OCI-LY7 (cell line): Measurements from ENCODE around the gene LPCAT1. TPM values are rescaled to one million over a fixed set of nuclear protein-coding genes. Genes with fewer than 3 reads are reported as not detected.

ENCODE experiments used
- BruUV-seq: library from RNA; stranded (reverse); fragments of 400-500 nt; replicated peaks from 2 replicates; lab custom pipeline; 2021; lab: Mats Ljungman, UMichigan
- CTCF ChIA-PET: fragments of 300-600 bp; sonication (Branson Sonifier 250); formaldehyde crosslinking; loops from one replicate; lab custom pipeline; 2022; ENCODE audit warnings: antibody characterized with exemption; ENCODE audit not compliant: unreplicated experiment; lab: Charles Lee
- POLR2A ChIA-PET: fragments of 300-600 bp; sonication (Branson Sonifier 250); formaldehyde crosslinking; loops from one replicate; lab custom pipeline; 2022; ENCODE audit warnings: antibody characterized with exemption; lab: Charles Lee
- DNase-seq: peaks from one replicate; pipeline ENCODE4 v3.0.0-alpha.2; 2015; ENCODE audit warnings: low spot score
- H2AFZ ChIP-seq: fragments of 200-600 bp; sonication (generic), shearing (Covaris generic); 2 replicates; pipeline ENCODE4 v1.6.1; 2014; ENCODE audit warnings: mild to moderate bottlenecking, antibody characterized with exemption, low read length, moderate library complexity
- H3K27ac ChIP-seq: fragments of 200-600 bp; sonication (generic); 2 replicates; pipeline ENCODE4 v1.5.1; 2014; ENCODE audit warnings: mixed run types, low read depth, mild to moderate bottlenecking, moderate library complexity, low read length, inconsistent platforms; ENCODE audit not compliant: poor library complexity, severe bottlenecking
- H3K36me3 ChIP-seq: fragments of 200-600 bp; sonication (generic); 2 replicates; pipeline ENCODE4 v1.6.1; 2014; ENCODE audit warnings: mild to moderate bottlenecking, antibody characterized with exemption, low read length, moderate library complexity, mixed read lengths; ENCODE audit not compliant: insufficient read depth
- H3K4me1 ChIP-seq: fragments of 200-600 bp; sonication (generic); 2 replicates; pipeline ENCODE4 v1.5.1; 2014; ENCODE audit warnings: mild to moderate bottlenecking, low read length; ENCODE audit not compliant: insufficient read depth, poor library complexity, severe bottlenecking
- H3K4me2 ChIP-seq: fragments of 200-600 bp; sonication (generic); 2 replicates; pipeline ENCODE4 v1.6.1; 2014; ENCODE audit warnings: mild to moderate bottlenecking, low read length
- H3K4me3 ChIP-seq: fragments of 200-600 bp; sonication (generic); 2 replicates; pipeline ENCODE4 v1.5.1; 2014; ENCODE audit warnings: mild to moderate bottlenecking, low read depth, low read length; ENCODE audit not compliant: poor library complexity, severe bottlenecking
- H3K79me2 ChIP-seq: fragments of 200-600 bp; sonication (generic); 2 replicates; pipeline ENCODE4 v1.6.1; 2016; ENCODE audit warnings: low read depth, mild to moderate bottlenecking, low read length, moderate library complexity, mixed read lengths; ENCODE audit not compliant: insufficient read depth
- H3K9me2 ChIP-seq: fragments of 200-600 bp; sonication (generic); 2 replicates; pipeline ENCODE4 v1.6.1; 2016; ENCODE audit warnings: mild to moderate bottlenecking, low read length, mixed read lengths; ENCODE audit not compliant: insufficient read depth
- H3K9me3 ChIP-seq: fragments of 200-600 bp; sonication (generic); 2 replicates; pipeline ENCODE4 v1.6.1; 2014; ENCODE audit warnings: mild to moderate bottlenecking, mixed run types, low read length, mixed read lengths
- H4K20me1 ChIP-seq: fragments of 200-600 bp; sonication (generic); 2 replicates; pipeline ENCODE4 v1.6.1; 2014; ENCODE audit warnings: mild to moderate bottlenecking, antibody characterized with exemption, low read length, moderate library complexity, mixed read lengths; ENCODE audit not compliant: insufficient read depth
- EZH2phosphoT487 ChIP-seq: fragments of 200-600 bp; sonication (generic); IDR thresholded peaks from 2 replicates; pipeline ENCODE4 v1.6.1; 2018; ENCODE audit warnings: low read depth, borderline replicate concordance, mild to moderate bottlenecking, mixed run types, antibody characterized with exemption, low read length, moderate library complexity, mixed read lengths
- intact Hi-C: fragments of 100-400 bp; cut with micrococcal nuclease; formaldehyde crosslinking; loops from one replicate; pipeline ENCODE4 v1.10.0; 2022; ENCODE audit not compliant: unreplicated experiment
- total RNA-seq, 2 experiments: library from RNA; depleted of rRNA in 1 of 2; stranded (reverse); fragments of >200 nt in 1 of 2; shearing (Covaris generic) in 1 of 2; gene quantifications; 2 replicates each; pipeline ENCODE4 v1.2.3, GENCODE V29; 2014 to 2022
- TF ChIP-seq, protein P1 (sequence below): fragments of 200-600 bp; sonication (generic); conservative IDR thresholded peaks from 2 replicates; pipeline ENCODE4 v1.5.1; 2014; ENCODE audit warnings: mild to moderate bottlenecking, antibody characterized with exemption, low read length, moderate library complexity, mixed read lengths

LPCAT1 gene
- total RNA-seq, 2 experiments from 2014 or later, result 47.7 to 63.6 TPM

DNA sequence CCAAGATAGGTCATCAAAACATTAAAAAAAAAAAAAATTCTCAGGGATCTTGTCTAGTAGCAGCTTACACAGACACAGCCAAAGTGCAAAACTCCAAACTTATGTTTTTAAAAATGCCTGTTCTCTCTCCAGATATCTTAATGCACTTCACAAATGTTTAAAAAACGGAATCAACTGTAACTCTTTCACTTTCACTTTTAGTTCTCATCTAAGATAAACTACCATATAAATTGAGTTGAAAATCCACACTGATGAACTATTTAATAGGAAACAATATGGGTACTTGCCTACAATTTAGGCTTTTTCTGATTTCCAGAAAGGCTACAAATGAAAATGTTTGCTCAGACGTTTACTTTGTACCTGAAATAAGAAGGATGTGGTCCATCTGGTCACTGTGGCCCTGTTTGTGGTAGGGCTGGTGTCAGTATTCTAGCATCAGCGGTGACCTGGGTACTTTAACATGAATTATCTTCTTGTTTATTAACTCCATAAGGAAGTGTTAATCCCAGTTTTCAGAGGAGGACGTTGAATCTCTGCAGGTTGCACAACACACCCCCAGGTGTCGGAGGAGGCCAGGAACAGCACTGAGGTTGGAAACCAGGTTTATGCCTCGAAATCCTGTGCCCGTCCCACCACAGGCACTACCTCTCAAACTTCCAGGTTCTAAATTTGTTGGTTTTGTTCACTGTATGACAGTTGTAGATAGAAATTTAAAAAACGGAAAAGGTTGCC lies 13.3 kb upstream of the LPCAT1 start:
- Histone ChIP-seq H4K20me1 (no peaks in the 10 kb centered on the region), H3K36me3 (no peaks in the 10 kb centered on the region), H2AFZ (peak overlapping the region; percentile 92), H3K27ac (peak overlapping the region; percentile 52), H3K4me2 (peak overlapping the region; percentile 98), H3K9me2 (no peaks in the 10 kb centered on the region), H3K9me3 (peaks cover 8% of the 10 kb centered on the region; the same call in 1 of the 2 replicates), H3K79me2 (peaks cover 20% of the 10 kb centered on the region; the same call in 1 of the 2 replicates), H3K4me1 (peaks cover 43% of the 10 kb centered on the region), H3K4me3 (peak overlapping the region; percentile 64)
- ChIA-PET POLR2A (interaction anchor here (0.7 to 2.3 kb wide), 7 partner anchors 10 to 247 kb away, joined by 4 to 20 read pairs (median 6); partner anchors contain the start of gene LPCAT1), CTCF (interaction anchor here (0.6 to 1.0 kb wide), 2 partner anchors 18 to 34 kb away, joined by 3 read pairs; no protein-coding TSS in a partner anchor)
- TF ChIP-seq EZH2phosphoT487, result no peak
- TF ChIP-seq, protein P1, sequence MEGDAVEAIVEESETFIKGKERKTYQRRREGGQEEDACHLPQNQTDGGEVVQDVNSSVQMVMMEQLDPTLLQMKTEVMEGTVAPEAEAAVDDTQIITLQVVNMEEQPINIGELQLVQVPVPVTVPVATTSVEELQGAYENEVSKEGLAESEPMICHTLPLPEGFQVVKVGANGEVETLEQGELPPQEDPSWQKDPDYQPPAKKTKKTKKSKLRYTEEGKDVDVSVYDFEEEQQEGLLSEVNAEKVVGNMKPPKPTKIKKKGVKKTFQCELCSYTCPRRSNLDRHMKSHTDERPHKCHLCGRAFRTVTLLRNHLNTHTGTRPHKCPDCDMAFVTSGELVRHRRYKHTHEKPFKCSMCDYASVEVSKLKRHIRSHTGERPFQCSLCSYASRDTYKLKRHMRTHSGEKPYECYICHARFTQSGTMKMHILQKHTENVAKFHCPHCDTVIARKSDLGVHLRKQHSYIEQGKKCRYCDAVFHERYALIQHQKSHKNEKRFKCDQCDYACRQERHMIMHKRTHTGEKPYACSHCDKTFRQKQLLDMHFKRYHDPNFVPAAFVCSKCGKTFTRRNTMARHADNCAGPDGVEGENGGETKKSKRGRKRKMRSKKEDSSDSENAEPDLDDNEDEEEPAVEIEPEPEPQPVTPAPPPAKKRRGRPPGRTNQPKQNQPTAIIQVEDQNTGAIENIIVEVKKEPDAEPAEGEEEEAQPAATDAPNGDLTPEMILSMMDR, result no peak
- no TSS peak for BruUV-seq
- intact Hi-C loops, result no loop called here
- peak; percentile 27 for DNase-seq

DNA sequence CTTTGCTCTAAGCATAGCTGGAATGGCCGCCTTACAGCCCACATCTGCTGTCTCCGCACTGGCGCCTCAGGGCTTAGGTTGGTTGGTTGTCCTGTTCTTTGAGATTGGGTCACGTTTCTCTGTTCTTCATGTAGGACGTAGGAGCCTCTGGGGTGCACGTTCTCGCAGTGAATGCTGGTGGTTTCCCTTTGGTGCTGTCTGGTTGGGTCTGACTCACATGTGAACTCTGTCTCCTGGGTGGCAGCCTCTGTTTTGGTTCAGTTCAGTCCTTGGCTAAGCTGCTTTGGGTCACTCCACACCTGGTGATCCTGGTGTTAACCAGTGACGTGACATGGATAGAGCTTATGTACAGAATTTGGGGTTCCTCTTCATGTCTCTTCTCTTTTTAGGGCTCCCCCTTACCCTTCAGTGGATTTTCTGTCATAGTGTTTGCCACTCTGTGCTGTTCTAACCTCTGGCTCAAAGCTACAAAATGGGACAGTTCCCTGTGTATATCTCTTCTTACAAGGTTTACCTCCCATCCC lies 12.6 kb upstream of the LPCAT1 start:
- ChIA-PET POLR2A (interaction anchor here (0.7 to 2.3 kb wide), 6 partner anchors 10 to 248 kb away, joined by 4 to 20 read pairs (median 6); partner anchors contain the start of gene LPCAT1), CTCF (interaction anchor here (0.6 to 1.0 kb wide), 2 partner anchors 19 to 34 kb away, joined by 3 read pairs; no protein-coding TSS in a partner anchor)
- intact Hi-C loops, result no loop called here
- DNase-seq, result peak; percentile 58
- Histone ChIP-seq H2AFZ (peak overlapping the region; percentile 92), H3K27ac (peak overlapping the region; percentile 52), H3K36me3 (no peaks in the 10 kb centered on the region), H4K20me1 (no peaks in the 10 kb centered on the region), H3K4me2 (peak overlapping the region; percentile 98), H3K9me3 (peaks cover 8% of the 10 kb centered on the region; the same call in 1 of the 2 replicates), H3K79me2 (peaks cover 20% of the 10 kb centered on the region; the same call in 1 of the 2 replicates), H3K4me1 (peaks cover 43% of the 10 kb centered on the region), H3K9me2 (no peaks in the 10 kb centered on the region), H3K4me3 (peak overlapping the region; percentile 64)
- no TSS peak for BruUV-seq
- TF ChIP-seq, protein P1, result no peak
- no peak for TF ChIP-seq EZH2phosphoT487
